ENCODE data around the gene NBEA. TPM values are rescaled to one million over a fixed set of nuclear protein-coding genes. Genes with fewer than 3 reads are reported as not detected.

NBEA gene
- total and polyA plus RNA-seq, 8 donors: 1.6 to 36.0 (median 7.7) TPM

DNA sequence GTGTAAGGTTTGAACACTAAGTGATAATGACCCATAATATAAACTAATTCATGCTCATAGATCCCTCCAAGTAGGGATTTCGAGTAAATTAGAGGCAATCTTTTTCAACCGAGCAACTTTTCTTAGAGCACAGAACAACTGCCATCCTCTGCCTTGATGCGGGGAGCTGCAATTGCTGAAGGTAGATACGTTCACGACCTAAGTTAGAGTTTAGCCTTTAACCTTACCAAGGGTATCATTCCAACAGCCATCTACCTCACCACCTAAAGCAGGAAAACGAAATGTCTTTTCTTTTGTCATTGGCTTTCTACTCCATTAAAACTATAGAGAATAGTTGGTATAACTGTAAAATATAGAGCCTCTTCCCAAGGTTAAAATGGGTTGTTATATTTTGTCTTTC lies 42.2 kb upstream of the NBEA start:
- H3K36me3 ChIP-seq: no peaks in the 10 kb centered on the region
- WGBS, 5 donors: 33 to 41% (median 39%) methylated on average over 6 of the region's 6 CpGs

DNA sequence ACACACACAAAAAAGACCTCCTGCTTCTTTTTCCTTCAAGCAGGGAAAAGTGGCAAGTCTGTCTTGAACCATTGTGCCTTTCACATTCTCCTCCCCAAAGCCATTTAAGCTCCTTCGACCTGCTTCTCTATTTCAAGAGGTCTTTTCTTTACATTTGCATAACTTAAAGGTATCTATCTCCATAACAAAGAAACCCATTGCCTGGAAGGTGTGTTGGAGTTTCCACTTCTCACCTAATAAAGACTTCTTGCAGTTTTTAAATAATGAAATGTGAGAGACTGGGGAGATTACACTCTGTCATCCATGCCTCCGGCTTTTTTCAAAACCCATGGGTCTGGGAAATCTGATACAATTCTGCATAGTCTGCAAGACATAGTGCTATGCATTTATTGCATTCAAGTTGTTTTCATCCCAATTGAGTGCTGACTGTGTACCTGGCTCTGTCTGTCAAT lies 41.8 kb upstream of the NBEA start:
- H3K4me1 ChIP-seq: no peaks in the 10 kb centered on the region
- no peak overlapping the region for H3K4me3 ChIP-seq
- H3K27me3 ChIP-seq: no peaks in the 10 kb centered on the region
- intact Hi-C loops (cut with DNase I; ENCODE audit: low total_unique reads): no loop called here
- no peak overlapping the region for H3K27ac ChIP-seq
- H3K9me3 ChIP-seq: no peaks in the 10 kb centered on the region
- DNase-seq: no peak
- TF ChIP-seq POLR2AphosphoS5 (IDR thresholded peaks at IDR 0.05) (no peak), EP300 (IDR thresholded peaks at IDR 0.05) (no peak), POLR2A (IDR thresholded peaks at IDR 0.05) (no peak)
- TF ChIP-seq, protein P1, sequence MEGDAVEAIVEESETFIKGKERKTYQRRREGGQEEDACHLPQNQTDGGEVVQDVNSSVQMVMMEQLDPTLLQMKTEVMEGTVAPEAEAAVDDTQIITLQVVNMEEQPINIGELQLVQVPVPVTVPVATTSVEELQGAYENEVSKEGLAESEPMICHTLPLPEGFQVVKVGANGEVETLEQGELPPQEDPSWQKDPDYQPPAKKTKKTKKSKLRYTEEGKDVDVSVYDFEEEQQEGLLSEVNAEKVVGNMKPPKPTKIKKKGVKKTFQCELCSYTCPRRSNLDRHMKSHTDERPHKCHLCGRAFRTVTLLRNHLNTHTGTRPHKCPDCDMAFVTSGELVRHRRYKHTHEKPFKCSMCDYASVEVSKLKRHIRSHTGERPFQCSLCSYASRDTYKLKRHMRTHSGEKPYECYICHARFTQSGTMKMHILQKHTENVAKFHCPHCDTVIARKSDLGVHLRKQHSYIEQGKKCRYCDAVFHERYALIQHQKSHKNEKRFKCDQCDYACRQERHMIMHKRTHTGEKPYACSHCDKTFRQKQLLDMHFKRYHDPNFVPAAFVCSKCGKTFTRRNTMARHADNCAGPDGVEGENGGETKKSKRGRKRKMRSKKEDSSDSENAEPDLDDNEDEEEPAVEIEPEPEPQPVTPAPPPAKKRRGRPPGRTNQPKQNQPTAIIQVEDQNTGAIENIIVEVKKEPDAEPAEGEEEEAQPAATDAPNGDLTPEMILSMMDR (IDR thresholded peaks at IDR 0.05): no peak
- WGBS, 5 donors: 37 to 54% (median 48%) methylated on average over 2 of the region's 2 CpGs
- H3K36me3 ChIP-seq: no peaks in the 10 kb centered on the region

More for the DNA sequence above, 42.2 kb upstream of the NBEA start:
- Histone ChIP-seq H3K27ac (no peak overlapping the region), H3K4me1 (no peaks in the 10 kb centered on the region), H3K27me3 (no peaks in the 10 kb centered on the region), H3K9me3 (no peaks in the 10 kb centered on the region), H3K4me3 (no peak overlapping the region)
- no peak for TF ChIP-seq POLR2AphosphoS5 (IDR thresholded peaks at IDR 0.05)
- TF ChIP-seq, protein P1 (IDR thresholded peaks at IDR 0.05): no peak
- no peak for TF ChIP-seq EP300 (IDR thresholded peaks at IDR 0.05)
- TF ChIP-seq POLR2A (IDR thresholded peaks at IDR 0.05): no peak
- no peak for DNase-seq
- intact Hi-C loops (cut with DNase I; ENCODE audit: low total_unique reads): no loop called here

DNA sequence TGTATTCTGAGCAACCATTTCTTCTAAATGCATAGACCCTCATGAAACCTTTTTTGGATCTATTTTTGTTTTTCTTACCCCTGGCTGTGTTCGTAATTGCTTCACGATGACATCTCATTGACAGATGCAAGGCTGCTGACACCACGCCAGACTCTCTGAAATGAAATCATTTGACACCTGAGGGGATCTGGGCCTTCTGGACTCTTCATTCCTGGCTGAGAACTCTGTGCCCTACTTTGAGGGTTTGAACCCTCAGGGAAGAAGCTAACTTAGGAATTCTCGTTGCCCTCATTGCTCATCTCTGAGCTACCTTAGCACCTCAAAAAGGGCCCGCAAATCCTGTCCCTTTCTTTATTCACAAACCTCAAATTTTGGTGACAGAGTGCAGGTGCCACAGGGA lies 40.5 kb upstream of the NBEA start:
- Histone ChIP-seq H3K4me1 (no peaks in the 10 kb centered on the region), H3K27ac (no peak overlapping the region), H3K4me3 (no peak overlapping the region), H3K36me3 (no peaks in the 10 kb centered on the region), H3K9me3 (no peaks in the 10 kb centered on the region), H3K27me3 (no peaks in the 10 kb centered on the region)
- intact Hi-C loops (cut with DNase I; ENCODE audit: low total_unique reads): no loop called here
- 67 to 74% (median 69%) methylated on average over 5 of the region's 5 CpGs for WGBS, 5 donors
- no peak for DNase-seq
- TF ChIP-seq, protein P1 (IDR thresholded peaks at IDR 0.05): no peak

DNA sequence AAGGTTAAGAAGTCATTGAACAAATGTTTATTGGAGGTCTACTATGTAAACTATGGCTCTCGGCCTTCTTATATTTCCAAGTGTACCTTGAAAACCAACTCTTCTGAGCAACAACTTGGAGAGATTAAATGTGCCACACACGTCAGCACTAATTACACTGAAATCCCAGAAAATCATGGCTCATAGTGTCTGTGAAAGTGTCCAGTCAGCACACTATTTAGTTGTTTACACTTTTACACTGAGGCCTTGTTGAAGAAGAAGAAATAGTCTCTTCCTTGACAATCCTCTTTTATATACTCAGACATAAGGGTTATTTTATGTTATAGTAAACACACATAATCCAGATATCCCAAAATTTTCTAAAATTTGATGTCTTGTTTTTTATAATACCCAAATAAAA lies 30.9 kb upstream of the NBEA start:
- Histone ChIP-seq H3K36me3 (no peaks in the 10 kb centered on the region), H3K9me3 (no peaks in the 10 kb centered on the region), H3K27ac (no peak overlapping the region), H3K4me1 (no peaks in the 10 kb centered on the region), H3K27me3 (peaks cover 0 to 4% (median 0%) of the 10 kb centered on the region in 3 donors), H3K4me3 (no peak overlapping the region)
- no peak for TF ChIP-seq POLR2AphosphoS5 (IDR thresholded peaks at IDR 0.05)
- TF ChIP-seq EP300 (IDR thresholded peaks at IDR 0.05): no peak
- no peak for TF ChIP-seq POLR2A (IDR thresholded peaks at IDR 0.05)
- TF ChIP-seq, protein P1 (IDR thresholded peaks at IDR 0.05): no peak
- intact Hi-C loops (cut with DNase I; ENCODE audit: low total_unique reads): no loop called here
- no peak for DNase-seq
- 39 to 56% (median 44%) methylated on average over 2 of the region's 2 CpGs for WGBS, 5 donors

Measured in stomach (tissue), 9 donors.